ENCODE data around the gene UPF2. TPM values are rescaled to one million over a fixed set of nuclear protein-coding genes. Genes with fewer than 3 reads are reported as not detected.
"Not testable (repeated sequence)": the region's sequence is repeated elsewhere in the genome, so short reads cannot be mapped to it uniquely, and the experiment has no call there.

UPF2 gene
- total RNA-seq, 1 donor from 2014 or later, result 21.6 TPM

GRCh38 chr10:11975795-11976194, 66.8 kb downstream of the UPF2 start:
- Histone ChIP-seq H3K9me3 (no peaks in the 10 kb centered on the region), H3K4me1 (no peaks in the 10 kb centered on the region), H3K27ac (no peak overlapping the region), H3K36me3 (peaks cover 0 to 39% of the 10 kb centered on the region in 2 donors), H3K27me3 (no peaks in the 10 kb centered on the region), H3K4me3 (no peak overlapping the region)
- TF ChIP-seq POLR2AphosphoS5 (IDR thresholded peaks at IDR 0.05; ENCODE audit: insufficient read depth in 1 of 2, low read depth in 1 of 2) (no peak), POLR2A (IDR thresholded peaks at IDR 0.05) (no peak), CTCF (IDR thresholded peaks at IDR 0.05) (no peak)
- intact Hi-C loops (cut with DNase I), result no loop called here
- DNase-seq (ENCODE audit: extremely low spot score in 2 of 2), result no peak

GRCh38 chr10:11972523-11972922, 70.1 kb downstream of the UPF2 start:
- H3K4me3 ChIP-seq; H3K27ac ChIP-seq; H3K9me3 ChIP-seq; H3K4me1 ChIP-seq; DNase-seq (ENCODE audit: extremely low spot score in 2 of 2); intact Hi-C loops (cut with DNase I); H3K27me3 ChIP-seq: not testable (repeated sequence)
- peaks cover 0 to 24% of the 10 kb centered on the region in 2 donors for H3K36me3 ChIP-seq

- no peaks in the 10 kb centered on the region for H3K4me1 ChIP-seq
- TF ChIP-seq POLR2A (IDR thresholded peaks at IDR 0.05) (no peak), POLR2AphosphoS5 (IDR thresholded peaks at IDR 0.05; ENCODE audit: insufficient read depth in 1 of 2, low read depth in 1 of 2) (no peak), CTCF (IDR thresholded peaks at IDR 0.05) (no peak)
- H3K27ac ChIP-seq, result no peak overlapping the region
- no peak overlapping the region for H3K4me3 ChIP-seq
- intact Hi-C loops (cut with DNase I), result no loop called here
- no peak for DNase-seq (ENCODE audit: extremely low spot score in 2 of 2)
- peaks cover 0 to 48% of the 10 kb centered on the region in 2 donors for H3K36me3 ChIP-seq
- no peaks in the 10 kb centered on the region for H3K9me3 ChIP-seq
- no peaks in the 10 kb centered on the region for H3K27me3 ChIP-seq
Observed at GRCh38 chr10:11962176-11962575, 80.4 kb downstream of the UPF2 start.

- Histone ChIP-seq H3K4me1 (no peaks in the 10 kb centered on the region), H3K27ac (no peak overlapping the region)
Observed at GRCh38 chr10:11961771-11962170, 80.8 kb downstream of the UPF2 start.

GRCh38 chr10:11959966-11960365, 82.6 kb downstream of the UPF2 start:
- no peak overlapping the region for H3K4me3 ChIP-seq
- no peaks in the 10 kb centered on the region for H3K4me1 ChIP-seq
- no peaks in the 10 kb centered on the region for H3K9me3 ChIP-seq
- no peaks in the 10 kb centered on the region for H3K27me3 ChIP-seq
- H3K36me3 ChIP-seq, result peaks cover 0 to 50% of the 10 kb centered on the region in 2 donors
- intact Hi-C loops (cut with DNase I), result no loop called here
- TF ChIP-seq POLR2A (IDR thresholded peaks at IDR 0.05) (no peak), CTCF (IDR thresholded peaks at IDR 0.05) (no peak), POLR2AphosphoS5 (IDR thresholded peaks at IDR 0.05; ENCODE audit: insufficient read depth in 1 of 2, low read depth in 1 of 2) (no peak)
- DNase-seq (ENCODE audit: extremely low spot score in 2 of 2), result no peak
- H3K27ac ChIP-seq, result no peak overlapping the region

More at GRCh38 chr10:11961771-11962170, 80.8 kb downstream of the UPF2 start:
- TF ChIP-seq POLR2A (IDR thresholded peaks at IDR 0.05) (no peak), POLR2AphosphoS5 (IDR thresholded peaks at IDR 0.05; ENCODE audit: insufficient read depth in 1 of 2, low read depth in 1 of 2) (no peak), CTCF (IDR thresholded peaks at IDR 0.05) (no peak)
- no peak for DNase-seq (ENCODE audit: extremely low spot score in 2 of 2)
- Histone ChIP-seq H3K27me3 (no peaks in the 10 kb centered on the region), H3K9me3 (no peaks in the 10 kb centered on the region), H3K36me3 (peaks cover 0 to 48% of the 10 kb centered on the region in 2 donors), H3K4me3 (no peak overlapping the region)
- intact Hi-C loops (cut with DNase I), result no loop called here
